ENCODE data around the gene DROSHA. TPM values are rescaled to one million over a fixed set of nuclear protein-coding genes. Genes with fewer than 3 reads are reported as not detected.
A peak's percentile ranks its signal among the peaks of the same experiment; 100 is the strongest.

The DROSHA gene
- total and polyA plus RNA-seq, 3 experiments from 2014 or later = 22.2 to 75.0 (median 64.1) TPM

DNA sequence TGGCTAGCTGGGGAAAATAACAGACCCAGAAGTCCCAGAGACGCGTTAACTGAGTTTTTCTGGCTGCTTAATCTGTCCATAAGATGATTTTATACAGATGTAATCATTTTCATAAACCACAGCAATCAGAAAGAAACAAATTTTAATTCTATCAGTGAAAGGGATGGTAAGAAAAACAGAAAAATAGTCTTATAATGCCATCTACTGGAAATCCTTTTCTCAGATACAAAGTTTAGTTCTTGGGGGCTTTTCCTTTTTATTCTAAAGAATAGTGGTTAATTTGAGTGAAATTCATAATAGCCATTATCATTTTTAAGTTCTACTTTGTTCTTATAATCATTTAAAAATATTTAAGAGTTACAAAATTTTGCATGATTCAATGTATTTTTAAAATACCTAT lies 44.4 kb downstream of the DROSHA start:
- CTCF ChIA-PET = no interaction called here

DNA sequence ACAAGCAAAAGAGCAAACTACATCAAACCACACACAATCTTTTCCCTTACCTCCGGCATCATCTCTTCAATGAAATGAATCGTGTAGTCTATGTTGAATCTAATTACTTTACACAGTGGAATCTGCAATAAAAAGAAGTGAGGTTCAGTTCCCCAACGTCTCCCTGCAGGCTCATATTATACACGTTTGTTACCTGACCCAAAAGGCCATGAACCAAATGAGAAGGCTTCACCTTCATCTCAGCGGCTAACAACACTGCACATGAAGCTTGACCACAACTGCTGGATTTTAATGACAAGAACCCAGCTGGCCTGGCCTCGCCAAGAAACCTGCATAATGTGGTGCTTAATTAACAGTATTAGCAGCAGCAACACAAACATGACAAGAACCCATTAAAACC lies 45.5 kb downstream of the DROSHA start:
- no peaks in the 10 kb centered on the region for H3K4me1 ChIP-seq (ENCODE audit: insufficient read depth, low read length)
- POLR2A ChIA-PET = no interaction called here
- H3K4me1 Mint-ChIP-seq = peaks cover 0 to 4% (median 0%) of the 10 kb centered on the region in 3 donors
- peak overlapping the region in 1 of 8 donors; percentile 29 for H3K27ac Mint-ChIP-seq
- H3K4me3 Mint-ChIP-seq = no peak overlapping the region
- H3K27ac ChIP-seq (ENCODE audit: low read depth, low read length) = no peak overlapping the region
- H3K9me3 ChIP-seq (ENCODE audit: low read length) = no peaks in the 10 kb centered on the region
- H3K27me3 ChIP-seq (ENCODE audit: insufficient read depth, low read length, poor library complexity, severe bottlenecking) = no peaks in the 10 kb centered on the region
- H3K36me3 Mint-ChIP-seq = peaks cover 8 to 87% (median 47%) of the 10 kb centered on the region in 3 donors
- CTCF ChIA-PET = no interaction called here
- H3K9me3 Mint-ChIP-seq = no peaks in the 10 kb centered on the region
- H3K36me3 ChIP-seq (ENCODE audit: insufficient read depth, low read length) = peaks cover 15% of the 10 kb centered on the region
- no peaks in the 10 kb centered on the region for H3K27me3 Mint-ChIP-seq
- no peak for DNase-seq
- no peak overlapping the region for H3K4me3 ChIP-seq (ENCODE audit: low read length)

More for the DNA sequence above, 44.4 kb downstream of the DROSHA start:
- H3K9me3 ChIP-seq (ENCODE audit: low read length) = no peaks in the 10 kb centered on the region
- H3K36me3 ChIP-seq (ENCODE audit: insufficient read depth, low read length) = peaks cover 18% of the 10 kb centered on the region
- no peak for DNase-seq
- Mint-ChIP-seq H3K4me3 (no peak overlapping the region), H3K27me3 (no peaks in the 10 kb centered on the region), H3K36me3 (peaks cover 3 to 85% (median 42%) of the 10 kb centered on the region in 3 donors), H3K27ac (peak overlapping the region in 1 of 8 donors; percentile 8), H3K4me1 (peaks cover 0 to 4% (median 0%) of the 10 kb centered on the region in 3 donors), H3K9me3 (no peaks in the 10 kb centered on the region)
- no peaks in the 10 kb centered on the region for H3K4me1 ChIP-seq (ENCODE audit: insufficient read depth, low read length)
- H3K27ac ChIP-seq (ENCODE audit: low read depth, low read length) = no peak overlapping the region
- POLR2A ChIA-PET = no interaction called here
- no peak overlapping the region for H3K4me3 ChIP-seq (ENCODE audit: low read length)
- H3K27me3 ChIP-seq (ENCODE audit: insufficient read depth, low read length, poor library complexity, severe bottlenecking) = no peaks in the 10 kb centered on the region

DNA sequence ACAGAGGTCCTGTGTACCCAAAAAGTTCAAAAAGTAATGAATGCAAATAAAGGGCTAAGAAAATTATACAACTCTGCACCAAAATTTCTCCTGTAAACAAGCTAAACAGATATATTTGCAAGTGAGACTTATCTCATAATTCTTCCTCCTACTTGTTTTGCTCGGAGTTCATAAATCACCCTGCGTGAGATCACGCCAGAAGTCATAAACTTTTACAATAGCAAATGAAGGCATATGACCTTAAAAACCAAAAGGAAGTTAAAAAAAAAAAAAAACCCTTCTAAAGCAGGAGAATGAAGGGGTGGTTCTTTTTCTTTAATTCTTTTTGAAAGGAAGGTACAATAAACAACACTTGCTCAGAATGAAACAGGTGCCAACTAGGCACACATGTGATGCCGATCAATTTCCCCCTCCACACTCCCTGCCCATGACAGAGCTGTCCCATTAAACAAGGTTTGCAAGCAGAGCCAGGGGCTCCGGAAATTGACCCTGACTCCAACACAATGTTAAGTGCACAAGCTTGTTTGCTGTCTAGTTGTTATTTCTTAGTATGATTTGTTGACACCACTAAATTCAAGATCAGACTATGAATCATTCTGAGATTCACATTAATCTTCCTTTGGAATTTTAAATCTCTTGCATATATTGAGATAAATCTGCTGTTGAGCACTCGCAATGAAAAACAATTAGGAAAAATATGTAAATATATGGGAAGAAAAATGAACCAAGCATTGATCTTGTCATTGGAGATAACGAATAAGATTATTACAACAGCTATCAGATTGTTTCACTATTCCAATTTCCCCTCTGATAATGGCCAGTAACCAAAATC lies 46.3 kb downstream of the DROSHA start:
- Mint-ChIP-seq H3K4me3 (no peak overlapping the region), H3K4me1 (peaks cover 0 to 4% (median 0%) of the 10 kb centered on the region in 3 donors), H3K9me3 (no peaks in the 10 kb centered on the region), H3K36me3 (peaks cover 8 to 86% (median 45%) of the 10 kb centered on the region in 3 donors), H3K27me3 (no peaks in the 10 kb centered on the region), H3K27ac (peak overlapping the region in 2 of 8 donors; percentile 19 to 64)
- no peak overlapping the region for H3K27ac ChIP-seq (ENCODE audit: low read depth, low read length)
- H3K4me3 ChIP-seq (ENCODE audit: low read length) = no peak overlapping the region
- ChIA-PET POLR2A (no interaction called here), CTCF (no interaction called here)
- H3K4me1 ChIP-seq (ENCODE audit: insufficient read depth, low read length) = no peaks in the 10 kb centered on the region
- H3K27me3 ChIP-seq (ENCODE audit: insufficient read depth, low read length, poor library complexity, severe bottlenecking) = no peaks in the 10 kb centered on the region
- no peak for DNase-seq
- H3K9me3 ChIP-seq (ENCODE audit: low read length) = no peaks in the 10 kb centered on the region
- peaks cover 15% of the 10 kb centered on the region for H3K36me3 ChIP-seq (ENCODE audit: insufficient read depth, low read length)

DNA sequence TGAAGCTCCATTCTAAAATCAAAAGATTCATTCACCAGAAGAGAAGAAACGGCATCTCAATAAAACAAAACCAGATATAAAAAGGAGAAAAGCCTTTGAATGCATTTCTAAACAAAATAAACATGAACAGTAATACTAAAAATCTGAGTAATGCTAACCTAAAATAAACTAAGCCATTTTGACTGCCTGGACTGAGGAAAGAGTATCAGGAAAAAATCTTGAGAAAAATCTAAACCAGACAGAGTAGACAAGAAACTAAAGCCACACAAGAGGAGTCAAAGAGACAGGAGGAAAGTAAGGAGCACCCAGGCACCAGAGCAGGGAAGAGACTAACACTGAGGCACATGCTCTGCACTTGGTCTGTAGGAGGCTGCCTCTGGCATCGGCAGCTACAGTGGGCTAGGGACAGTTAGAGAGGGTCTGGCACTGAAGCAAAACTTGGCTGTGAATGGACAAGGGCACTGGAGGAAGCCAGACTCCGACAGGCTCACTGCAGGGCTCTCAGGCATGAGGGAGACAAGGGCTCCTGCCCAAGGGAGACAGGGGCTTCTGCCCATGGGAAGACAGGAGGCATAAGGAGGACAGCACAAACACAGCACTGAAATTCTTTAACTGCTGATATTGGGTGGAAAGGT lies 50.2 kb downstream of the DROSHA start:
- Histone ChIP-seq H3K27me3 (ENCODE audit: insufficient read depth, low read length, poor library complexity, severe bottlenecking) (no peaks in the 10 kb centered on the region), H3K9me3 (ENCODE audit: low read length) (no peaks in the 10 kb centered on the region), H3K4me3 (ENCODE audit: low read length) (no peak overlapping the region), H3K4me1 (ENCODE audit: insufficient read depth, low read length) (no peaks in the 10 kb centered on the region), H3K27ac (ENCODE audit: low read depth, low read length) (no peak overlapping the region), H3K36me3 (ENCODE audit: insufficient read depth, low read length) (peaks cover 9% of the 10 kb centered on the region)
- peaks cover 8 to 75% (median 38%) of the 10 kb centered on the region in 3 donors for H3K36me3 Mint-ChIP-seq
- POLR2A ChIA-PET = no interaction called here
- no peak overlapping the region for H3K4me3 Mint-ChIP-seq
- H3K27me3 Mint-ChIP-seq = no peaks in the 10 kb centered on the region
- H3K4me1 Mint-ChIP-seq = peaks cover 0 to 4% (median 0%) of the 10 kb centered on the region in 3 donors
- H3K27ac Mint-ChIP-seq = peak overlapping the region in 1 of 8 donors; percentile 64
- no peaks in the 10 kb centered on the region for H3K9me3 Mint-ChIP-seq
- DNase-seq = no peak
- CTCF ChIA-PET = no interaction called here

DNA sequence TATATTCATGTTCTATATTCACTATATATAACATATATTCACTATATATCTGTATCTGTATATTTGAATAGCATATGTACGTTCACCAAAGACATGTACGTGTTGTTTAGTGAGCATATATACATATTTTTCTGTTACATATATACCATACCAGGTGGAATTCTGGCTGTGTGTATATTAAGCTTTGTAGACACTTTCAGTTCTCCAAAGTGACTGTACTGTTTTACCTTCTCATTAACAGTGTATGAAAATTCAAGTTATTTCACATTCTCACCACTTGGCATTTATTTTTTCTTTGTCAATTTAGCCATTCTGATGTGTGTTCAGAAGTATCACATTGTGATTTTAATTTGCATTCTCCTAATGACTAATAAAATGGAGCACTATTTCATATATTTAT lies 52.2 kb downstream of the DROSHA start:
- Mint-ChIP-seq H3K27ac (no peak overlapping the region), H3K4me3 (no peak overlapping the region), H3K4me1 (no peaks in the 10 kb centered on the region), H3K9me3 (no peaks in the 10 kb centered on the region), H3K36me3 (peaks cover 5 to 68% (median 30%) of the 10 kb centered on the region in 3 donors), H3K27me3 (no peaks in the 10 kb centered on the region)
- Histone ChIP-seq H3K9me3 (ENCODE audit: low read length) (no peaks in the 10 kb centered on the region), H3K27me3 (ENCODE audit: insufficient read depth, low read length, poor library complexity, severe bottlenecking) (no peaks in the 10 kb centered on the region), H3K4me3 (ENCODE audit: low read length) (no peak overlapping the region), H3K36me3 (ENCODE audit: insufficient read depth, low read length) (peaks cover 4% of the 10 kb centered on the region), H3K27ac (ENCODE audit: low read depth, low read length) (no peak overlapping the region), H3K4me1 (ENCODE audit: insufficient read depth, low read length) (no peaks in the 10 kb centered on the region)
- no peak for DNase-seq
- ChIA-PET CTCF (no interaction called here), POLR2A (no interaction called here)

DNA sequence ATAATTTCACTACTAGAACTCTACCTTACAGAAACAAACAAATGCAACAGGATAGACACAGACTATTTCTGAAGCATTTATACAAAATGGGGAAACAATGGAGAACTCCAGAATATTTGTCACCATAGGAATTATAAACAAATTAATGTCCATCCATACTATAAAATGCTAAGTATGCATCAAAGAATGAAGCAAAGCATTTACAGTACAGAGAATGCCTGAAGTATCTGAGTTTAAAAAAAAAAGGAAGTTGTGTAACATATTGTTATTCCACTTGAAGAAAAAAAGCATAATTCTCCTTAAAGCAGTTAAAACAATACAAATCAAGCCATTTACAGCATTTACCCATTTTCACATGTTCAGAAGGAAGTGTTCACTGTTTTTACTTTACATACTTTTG lies 53.0 kb downstream of the DROSHA start:
- Histone ChIP-seq H3K9me3 (ENCODE audit: low read length) (no peaks in the 10 kb centered on the region), H3K4me1 (ENCODE audit: insufficient read depth, low read length) (no peaks in the 10 kb centered on the region), H3K27ac (ENCODE audit: low read depth, low read length) (no peak overlapping the region), H3K27me3 (ENCODE audit: insufficient read depth, low read length, poor library complexity, severe bottlenecking) (no peaks in the 10 kb centered on the region), H3K36me3 (ENCODE audit: insufficient read depth, low read length) (no peaks in the 10 kb centered on the region), H3K4me3 (ENCODE audit: low read length) (no peak overlapping the region)
- H3K36me3 Mint-ChIP-seq = peaks cover 5 to 64% (median 27%) of the 10 kb centered on the region in 3 donors
- no peaks in the 10 kb centered on the region for H3K27me3 Mint-ChIP-seq
- H3K4me3 Mint-ChIP-seq = no peak overlapping the region
- DNase-seq = no peak
- H3K9me3 Mint-ChIP-seq = no peaks in the 10 kb centered on the region
- H3K4me1 Mint-ChIP-seq = no peaks in the 10 kb centered on the region
- POLR2A ChIA-PET = no interaction called here
- H3K27ac Mint-ChIP-seq = no peak overlapping the region
- CTCF ChIA-PET = no interaction called here

DNA sequence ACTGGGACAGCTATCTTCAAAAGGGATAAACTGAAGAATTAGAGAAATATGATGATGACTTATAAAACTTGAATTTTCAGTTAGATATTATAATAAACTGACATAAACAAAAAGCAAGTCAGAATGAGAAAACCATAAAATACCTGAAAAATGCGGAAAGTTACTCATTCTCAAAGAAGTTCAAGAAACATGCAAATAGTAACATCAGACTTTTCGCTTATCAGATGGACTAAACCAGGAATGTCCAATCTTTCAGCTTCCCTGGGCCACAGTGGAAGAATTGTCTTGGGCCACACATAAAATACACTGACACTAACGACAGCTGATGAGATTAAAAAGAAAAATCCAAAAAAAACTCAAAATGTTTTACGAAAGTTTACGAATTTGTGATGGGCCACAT lies 53.9 kb downstream of the DROSHA start:
- Histone ChIP-seq H3K4me1 (ENCODE audit: insufficient read depth, low read length) (no peaks in the 10 kb centered on the region), H3K27me3 (ENCODE audit: insufficient read depth, low read length, poor library complexity, severe bottlenecking) (no peaks in the 10 kb centered on the region), H3K9me3 (ENCODE audit: low read length) (no peaks in the 10 kb centered on the region), H3K4me3 (ENCODE audit: low read length) (no peak overlapping the region), H3K27ac (ENCODE audit: low read depth, low read length) (no peak overlapping the region), H3K36me3 (ENCODE audit: insufficient read depth, low read length) (no peaks in the 10 kb centered on the region)
- H3K36me3 Mint-ChIP-seq = peaks cover 13 to 63% (median 27%) of the 10 kb centered on the region in 3 donors
- POLR2A ChIA-PET = no interaction called here
- H3K9me3 Mint-ChIP-seq = no peaks in the 10 kb centered on the region
- no peaks in the 10 kb centered on the region for H3K27me3 Mint-ChIP-seq
- no peak overlapping the region for H3K4me3 Mint-ChIP-seq
- DNase-seq = no peak
- no peaks in the 10 kb centered on the region for H3K4me1 Mint-ChIP-seq
- H3K27ac Mint-ChIP-seq = no peak overlapping the region
- CTCF ChIA-PET = no interaction called here

DNA sequence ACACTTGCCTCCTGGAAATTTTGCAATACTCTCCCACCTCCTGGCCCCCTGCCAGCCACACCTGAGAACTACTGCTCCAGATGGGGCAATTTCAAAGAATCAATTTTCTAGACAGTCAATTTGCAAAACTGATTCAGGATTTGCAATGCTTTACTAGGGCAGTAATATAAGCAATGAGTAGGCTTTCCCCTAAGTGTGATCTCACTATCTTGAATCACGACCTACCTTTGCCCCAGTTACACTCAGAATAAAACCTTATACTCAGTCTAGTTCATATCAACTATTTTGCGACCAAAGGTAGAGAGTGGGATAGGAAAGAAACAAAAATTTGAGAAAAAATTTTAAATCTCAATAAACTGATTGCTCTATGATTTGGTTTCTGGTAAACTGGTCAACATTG lies 54.4 kb downstream of the DROSHA start:
- no peak overlapping the region for H3K27ac Mint-ChIP-seq
- H3K27ac ChIP-seq (ENCODE audit: low read depth, low read length) = no peak overlapping the region
- H3K36me3 Mint-ChIP-seq = peaks cover 15 to 65% (median 29%) of the 10 kb centered on the region in 3 donors
- H3K27me3 ChIP-seq (ENCODE audit: insufficient read depth, low read length, poor library complexity, severe bottlenecking) = no peaks in the 10 kb centered on the region
- no peaks in the 10 kb centered on the region for H3K36me3 ChIP-seq (ENCODE audit: insufficient read depth, low read length)
- POLR2A ChIA-PET = no interaction called here
- no peaks in the 10 kb centered on the region for H3K27me3 Mint-ChIP-seq
- DNase-seq = no peak
- no peaks in the 10 kb centered on the region for H3K9me3 ChIP-seq (ENCODE audit: low read length)
- H3K4me3 Mint-ChIP-seq = no peak overlapping the region
- H3K4me1 Mint-ChIP-seq = no peaks in the 10 kb centered on the region
- H3K9me3 Mint-ChIP-seq = no peaks in the 10 kb centered on the region
- H3K4me3 ChIP-seq (ENCODE audit: low read length) = no peak overlapping the region
- no peaks in the 10 kb centered on the region for H3K4me1 ChIP-seq (ENCODE audit: insufficient read depth, low read length)
- CTCF ChIA-PET = no interaction called here

Measured in CD8-positive, alpha-beta memory T cell (primary cell).